SIG-M5 (cell line): ENCODE results near the gene MTCH1.

ENCODE experiments used
- DNase-seq: peaks from one replicate; lab custom pipeline; 2025; lab: John Stamatoyannopoulos, UW

The MTCH1 gene

DNA sequence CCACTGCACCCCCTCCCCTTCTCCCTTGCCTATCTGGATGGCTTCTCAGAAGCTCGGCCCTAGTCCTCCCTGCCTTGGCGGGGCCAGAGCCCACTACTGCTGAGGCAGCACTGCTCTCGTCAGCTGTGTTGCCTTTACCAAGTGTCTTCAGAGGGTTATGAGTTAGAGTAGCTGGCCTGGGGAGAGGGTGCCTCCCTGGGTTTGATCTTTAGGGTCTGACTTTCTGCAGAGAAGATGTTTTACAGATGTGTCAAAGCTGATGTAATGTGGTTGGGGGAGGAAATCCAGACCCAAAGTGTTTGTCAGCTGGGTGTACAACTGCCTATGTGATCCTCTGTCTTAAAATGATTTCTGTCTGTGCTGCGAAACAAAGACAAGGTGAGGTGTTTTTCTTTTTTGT, 61.9 kb downstream of the MTCH1 start:
- no peak for DNase-seq

GRCh38 chr6:36920546-36920945, 65.5 kb downstream of the MTCH1 start:
- no peak for DNase-seq

GRCh38 chr6:36920049-36920448, 65.9 kb downstream of the MTCH1 start:
- DNase-seq = no peak
